Stimulated activated CD8-positive, alpha-beta memory T cell treated with anti-CD3 and anti-CD28 coated beads, Interleukin-15, amount 100 ng/mL, for 48 hours (primary cell): Measurements from ENCODE around the gene TMEM266.

ENCODE experiments used
- DNase-seq, 2 donors: peaks; one replicate each; pipeline ENCODE4 v3.0.0-alpha.2; 2020; ENCODE audit warnings: low read depth in 2 of 2

TMEM266 gene

GRCh38 chr15:76070192-76070591, 10.4 kb downstream of the TMEM266 start:
- DNase-seq: no peak

- DNase-seq: no peak
Observed at GRCh38 chr15:76070921-76071635, 11.3 kb downstream of the TMEM266 start.

GRCh38 chr15:76071806-76072205, 12.0 kb downstream of the TMEM266 start:
- no peak for DNase-seq

GRCh38 chr15:76073554-76073953, 13.8 kb downstream of the TMEM266 start:
- no peak for DNase-seq

- DNase-seq: no peak
Observed at GRCh38 chr15:76075046-76075445, 15.3 kb downstream of the TMEM266 start.

- DNase-seq: no peak
Observed at GRCh38 chr15:76078285-76078877, 18.6 kb downstream of the TMEM266 start.

GRCh38 chr15:76084256-76084655, 24.5 kb downstream of the TMEM266 start:
- DNase-seq: no peak

GRCh38 chr15:76098685-76099084, 38.9 kb downstream of the TMEM266 start:
- DNase-seq: no peak

GRCh38 chr15:76099388-76099787, 39.6 kb downstream of the TMEM266 start:
- DNase-seq: no peak

- no peak for DNase-seq
Observed at GRCh38 chr15:76100361-76100760, 40.6 kb downstream of the TMEM266 start.

- no peak for DNase-seq
Observed at GRCh38 chr15:76101655-76102054, 41.9 kb downstream of the TMEM266 start.

GRCh38 chr15:76105391-76105790, 45.6 kb downstream of the TMEM266 start:
- DNase-seq: no peak

- DNase-seq: no peak
Observed at GRCh38 chr15:76105911-76106310, 46.1 kb downstream of the TMEM266 start.

GRCh38 chr15:76107169-76107568, 47.4 kb downstream of the TMEM266 start:
- DNase-seq: no peak

- DNase-seq: no peak
Observed at GRCh38 chr15:76108021-76108723, 48.4 kb downstream of the TMEM266 start.

- DNase-seq: no peak
Observed at GRCh38 chr15:76109046-76109445, 49.3 kb downstream of the TMEM266 start.

- DNase-seq: no peak
Observed at GRCh38 chr15:76114561-76114960, 54.8 kb downstream of the TMEM266 start.

GRCh38 chr15:76116138-76116885, 56.5 kb downstream of the TMEM266 start:
- DNase-seq: no peak

- DNase-seq: no peak
Observed at GRCh38 chr15:76117181-76117580, 57.4 kb downstream of the TMEM266 start.

- DNase-seq: no peak
Observed at GRCh38 chr15:76118767-76119166, 59.0 kb downstream of the TMEM266 start.

- DNase-seq: no peak
Observed at GRCh38 chr15:76123031-76123430, 63.2 kb downstream of the TMEM266 start.

GRCh38 chr15:76127169-76127568, 67.4 kb downstream of the TMEM266 start:
- no peak for DNase-seq
